H9 (cell line): Measurements from ENCODE around the gene AGMAT. TPM values are rescaled to one million over a fixed set of nuclear protein-coding genes. Genes with fewer than 3 reads are reported as not detected.

ENCODE experiments used
- DNase-seq: peaks from one replicate; pipeline ENCODE4 v3.0.0-alpha.2; 2017
- H2AFZ ChIP-seq: one replicate; pipeline ENCODE4 v1.6.1; 2013; ENCODE audit warnings: mild to moderate bottlenecking, low read length, control low read depth, moderate library complexity
- H2AK5ac ChIP-seq: 2 replicates; pipeline ENCODE4 v1.6.1; 2013; ENCODE audit warnings: low read length, control low read depth, mixed read lengths; ENCODE audit not compliant: insufficient read length
- H2BK120ac ChIP-seq: one replicate; pipeline ENCODE4 v1.6.1; 2013; ENCODE audit warnings: low read depth, mild to moderate bottlenecking, low read length, control low read depth, inconsistent platforms; ENCODE audit not compliant: poor library complexity, severe bottlenecking
- H2BK12ac ChIP-seq: 2 replicates; pipeline ENCODE4 v1.6.1; 2013; ENCODE audit warnings: low read length, control low read depth, mixed read lengths, low read depth; ENCODE audit not compliant: insufficient read length
- H2BK15ac ChIP-seq: 2 replicates; pipeline ENCODE4 v1.6.1; 2013; ENCODE audit warnings: low read depth, low read length, control low read depth
- H2BK20ac ChIP-seq: one replicate; pipeline ENCODE4 v1.6.1; 2013; ENCODE audit warnings: low read depth, mild to moderate bottlenecking, low read length, control low read depth, inconsistent platforms; ENCODE audit not compliant: poor library complexity, severe bottlenecking
- H2BK5ac ChIP-seq: 2 replicates; pipeline ENCODE4 v1.6.1; 2013; ENCODE audit warnings: low read length, control low read depth, mixed read lengths; ENCODE audit not compliant: insufficient read length
- H3K14ac ChIP-seq: 2 replicates; pipeline ENCODE4 v1.6.1; 2013; ENCODE audit warnings: low read length, control low read depth; ENCODE audit not compliant: insufficient read depth
- H3K18ac ChIP-seq: 2 replicates; pipeline ENCODE4 v1.6.1; 2013; ENCODE audit warnings: low read depth, mild to moderate bottlenecking, mixed read lengths, low read length, control low read depth; ENCODE audit not compliant: insufficient read length
- H3K23ac ChIP-seq: 2 replicates; pipeline ENCODE4 v1.6.1; 2013; ENCODE audit warnings: low read length, control low read depth, mixed read lengths, low read depth; ENCODE audit not compliant: insufficient read length
- H3K23me2 ChIP-seq: 2 replicates; pipeline ENCODE4 v1.6.1; 2013; ENCODE audit warnings: low read depth, mild to moderate bottlenecking, mixed read lengths, low read length, control low read depth; ENCODE audit not compliant: insufficient read length, poor library complexity, severe bottlenecking
- H3K27ac ChIP-seq: 2 replicates; pipeline ENCODE4 v1.5.1; 2013; ENCODE audit warnings: low read length, control low read depth, mixed read lengths, low read depth; ENCODE audit not compliant: insufficient read length
- H3K27me3 ChIP-seq: 2 replicates; pipeline ENCODE4 v1.6.1; 2013; ENCODE audit warnings: low read length, control low read depth, inconsistent platforms; ENCODE audit not compliant: insufficient read depth
- H3K4ac ChIP-seq: 2 replicates; pipeline ENCODE4 v1.6.1; 2013; ENCODE audit warnings: low read depth, mild to moderate bottlenecking, control low read depth, inconsistent platforms, low read length, moderate library complexity
- H3K4me1 ChIP-seq: 2 replicates; pipeline ENCODE4 v1.6.1; 2013; ENCODE audit warnings: low read length, control low read depth, inconsistent platforms; ENCODE audit not compliant: insufficient read depth
- H3K4me2 ChIP-seq: 2 replicates; pipeline ENCODE4 v1.6.1; 2013; ENCODE audit warnings: low read length, control low read depth, mixed read lengths; ENCODE audit not compliant: insufficient read length, insufficient read depth
- H3K56ac ChIP-seq: 2 replicates; pipeline ENCODE4 v1.6.1; 2013; ENCODE audit warnings: low read depth, mild to moderate bottlenecking, mixed read lengths, low read length, control low read depth; ENCODE audit not compliant: insufficient read length
- H3K79me1 ChIP-seq: 2 replicates; pipeline ENCODE4 v1.6.1; 2013; ENCODE audit warnings: low read depth, mild to moderate bottlenecking, moderate library complexity, low read length, control low read depth, inconsistent platforms; ENCODE audit not compliant: insufficient read depth, poor library complexity, severe bottlenecking
- H3K79me2 ChIP-seq: 2 replicates; pipeline ENCODE4 v1.6.1; 2013; ENCODE audit warnings: low read length, control low read depth, inconsistent platforms; ENCODE audit not compliant: insufficient read depth
- H3K9ac ChIP-seq: 2 replicates; pipeline ENCODE4 v1.6.1; 2013; ENCODE audit warnings: low read length, control low read depth, mixed read lengths; ENCODE audit not compliant: insufficient read length; ENCODE audit errors: extremely low read depth
- H3K9me3 ChIP-seq: one replicate; pipeline ENCODE4 v1.6.1; 2013; ENCODE audit warnings: low read depth, low read length, inconsistent platforms; ENCODE audit not compliant: control insufficient read depth
- H3T11ph ChIP-seq: one replicate; pipeline ENCODE4 v1.6.1; 2013; ENCODE audit warnings: mild to moderate bottlenecking, low read length, control low read depth, inconsistent platforms
- H4K20me1 ChIP-seq: one replicate; pipeline ENCODE4 v1.6.1; 2013; ENCODE audit not compliant: control insufficient read depth, insufficient read length, insufficient read depth
- H4K5ac ChIP-seq: 2 replicates; pipeline ENCODE4 v1.6.1; 2013; ENCODE audit warnings: low read depth, mild to moderate bottlenecking, mixed read lengths, low read length, control low read depth; ENCODE audit not compliant: insufficient read length
- H4K8ac ChIP-seq: replicated peaks from 2 replicates; pipeline ENCODE4 v1.6.1; 2013; ENCODE audit warnings: low read length, control low read depth, mixed read lengths, low read depth; ENCODE audit not compliant: insufficient read length
- H4K91ac ChIP-seq: 2 replicates; pipeline ENCODE4 v1.6.1; 2013; ENCODE audit warnings: low read depth, mild to moderate bottlenecking, moderate library complexity, mixed read lengths, low read length, control low read depth; ENCODE audit not compliant: insufficient read length
- H3K27ac Mint-ChIP-seq, 3 experiments: 2 replicates in 2 of 3; 3 replicates in 1 of 3; pipeline ENCODE4 v1.8.0; 2020 to 2021; ENCODE audit warnings: mixed read lengths in 3 of 3, mild to moderate bottlenecking in 1 of 3, moderate library complexity in 1 of 3
- H3K27me3 Mint-ChIP-seq: 2 replicates; pipeline ENCODE4 v1.8.0; 2021; ENCODE audit warnings: low read depth, mild to moderate bottlenecking, moderate library complexity, mixed read lengths
- H3K36me3 Mint-ChIP-seq, 3 experiments: 2 replicates in 2 of 3; 3 replicates in 1 of 3; pipeline ENCODE4 v1.8.0; 2020 to 2021; ENCODE audit warnings: low read depth in 3 of 3, mixed read lengths in 3 of 3; ENCODE audit not compliant: insufficient read depth in 1 of 3
- H3K4me1 Mint-ChIP-seq, 2 experiments: 2 replicates each; pipeline ENCODE4 v1.8.0; 2020; ENCODE audit warnings: mixed read lengths in 2 of 2
- H3K4me3 Mint-ChIP-seq, 2 experiments: 2 replicates in 1 of 2; 3 replicates in 1 of 2; pipeline ENCODE4 v1.8.0; 2020 to 2021; ENCODE audit warnings: mild to moderate bottlenecking in 2 of 2, mixed read lengths in 2 of 2, moderate library complexity in 1 of 2
- H3K9me3 Mint-ChIP-seq, 2 experiments: 2 replicates in 1 of 2; 3 replicates in 1 of 2; pipeline ENCODE4 v1.8.0; 2020; ENCODE audit warnings: mild to moderate bottlenecking in 2 of 2, mixed read lengths in 2 of 2, moderate library complexity in 1 of 2
- WGBS: extraction: QIAGEN DNeasy Blood & Tissue Kit; methylation state at CpG from one replicate; pipeline ENCODE4 v1.1.7; 2013; ENCODE audit warnings: missing lambda C conversion rate, low lambda C conversion rate, mixed read lengths; ENCODE audit not compliant: insufficient read length; ENCODE audit errors: extremely low coverage; 5-methylcytosine and 5-hydroxymethylcytosine counted together
- total RNA-seq: library from RNA; stranded (reverse); gene quantifications from 2 replicates; pipeline ENCODE4 v1.2.1, GENCODE V29; 2021
- TF ChIP-seq, protein P1 (sequence below): fragments of 200-600 bp; sonication (generic); conservative IDR thresholded peaks from 3 replicates; pipeline ENCODE4 v1.8.0; 2021; ENCODE audit warnings: antibody characterized with exemption, mild to moderate bottlenecking

Gene AGMAT
- total RNA-seq, 1 experiment from 2014 or later: 4.0 TPM

- Histone ChIP-seq H4K91ac (no peak overlapping the region), H2AFZ (no peak overlapping the region), H2BK20ac (no peak overlapping the region), H3K4me1 (no peaks in the 10 kb centered on the region), H2AK5ac (no peak overlapping the region), H3K9ac (no peak overlapping the region), H3K27me3 (no peaks in the 10 kb centered on the region; the same call in 1 of the 2 replicates), H2BK15ac (no peak overlapping the region), H3K4ac (no peak overlapping the region), H2BK5ac (no peak overlapping the region), H3K27ac (no peak overlapping the region), H3K56ac (no peak overlapping the region), H3K23me2 (no peaks in the 10 kb centered on the region), H3K14ac (no peak overlapping the region), H2BK120ac (no peak overlapping the region), H3K18ac (no peak overlapping the region), H3K79me1 (no peaks in the 10 kb centered on the region), H3K23ac (no peak overlapping the region), H2BK12ac (no peak overlapping the region), H4K5ac (no peak overlapping the region), H3K79me2 (no peaks in the 10 kb centered on the region), H3T11ph (no peak overlapping the region), H3K9me3 (no peaks in the 10 kb centered on the region), H3K4me2 (no peak overlapping the region), H4K8ac (no peak overlapping the region), H4K20me1 (no peaks in the 10 kb centered on the region)
- no peak for DNase-seq
- TF ChIP-seq, protein P1, sequence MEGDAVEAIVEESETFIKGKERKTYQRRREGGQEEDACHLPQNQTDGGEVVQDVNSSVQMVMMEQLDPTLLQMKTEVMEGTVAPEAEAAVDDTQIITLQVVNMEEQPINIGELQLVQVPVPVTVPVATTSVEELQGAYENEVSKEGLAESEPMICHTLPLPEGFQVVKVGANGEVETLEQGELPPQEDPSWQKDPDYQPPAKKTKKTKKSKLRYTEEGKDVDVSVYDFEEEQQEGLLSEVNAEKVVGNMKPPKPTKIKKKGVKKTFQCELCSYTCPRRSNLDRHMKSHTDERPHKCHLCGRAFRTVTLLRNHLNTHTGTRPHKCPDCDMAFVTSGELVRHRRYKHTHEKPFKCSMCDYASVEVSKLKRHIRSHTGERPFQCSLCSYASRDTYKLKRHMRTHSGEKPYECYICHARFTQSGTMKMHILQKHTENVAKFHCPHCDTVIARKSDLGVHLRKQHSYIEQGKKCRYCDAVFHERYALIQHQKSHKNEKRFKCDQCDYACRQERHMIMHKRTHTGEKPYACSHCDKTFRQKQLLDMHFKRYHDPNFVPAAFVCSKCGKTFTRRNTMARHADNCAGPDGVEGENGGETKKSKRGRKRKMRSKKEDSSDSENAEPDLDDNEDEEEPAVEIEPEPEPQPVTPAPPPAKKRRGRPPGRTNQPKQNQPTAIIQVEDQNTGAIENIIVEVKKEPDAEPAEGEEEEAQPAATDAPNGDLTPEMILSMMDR: no peak
- Mint-ChIP-seq H3K27ac (no peak overlapping the region), H3K9me3 (no peaks in the 10 kb centered on the region), H3K36me3 (peaks cover 5 to 34% (median 28%) of the 10 kb centered on the region in 3 experiments; a peak in 6 of 7 replicates), H3K27me3 (no peaks in the 10 kb centered on the region), H3K4me1 (peaks cover 8% of the 10 kb centered on the region in 2 experiments), H3K4me3 (no peak overlapping the region)
- no CpG with 5 or more reads among the region's 2 CpGs for whole genome bisulfite sequencing
Observed at GRCh38 chr1:15531682-15532081, 53.2 kb downstream of the AGMAT start.
